ENCODE results near the gene IRF9.
A peak's percentile ranks its signal among the peaks of the same experiment; 100 is the strongest.

IRF9 gene

GRCh38 chr14:24160850-24161804 is at the start of gene IRF9:
Gene IRF9 (plus strand): TSS chr14:24161265. CDS start chr14:24162145, 880 bp downstream.
- peak; percentile 96 for DNase-seq

GRCh38 chr14:24113379-24113800 is 47.7 kb upstream of the IRF9 start:
- no peak for DNase-seq

- DNase-seq, result peak; percentile 95
Observed at GRCh38 chr14:24113801-24114531, 47.1 kb upstream of the IRF9 start.

- peak; percentile 100 for DNase-seq
Observed at GRCh38 chr14:24114532-24115421, 46.3 kb upstream of the IRF9 start, which contains the start of the genes DCAF11 and NRL. Gene DCAF11 (plus strand): TSS chr14:24114777. CDS start chr14:24115595, 818 bp downstream. Gene NRL (minus strand): TSS chr14:24114949. CDS start chr14:24082848, 32,101 bp downstream.

GRCh38 chr14:24115422-24116127 is 45.5 kb upstream of the IRF9 start:
- no peak for DNase-seq

- no peak for DNase-seq
Observed at GRCh38 chr14:24116128-24116814, 44.8 kb upstream of the IRF9 start.

- no peak for DNase-seq
Observed at GRCh38 chr14:24117179-24117578, 43.9 kb upstream of the IRF9 start.

- DNase-seq, result no peak
Observed at GRCh38 chr14:24119691-24120090, 41.4 kb upstream of the IRF9 start.

GRCh38 chr14:24121210-24121609 is 39.9 kb upstream of the IRF9 start:
- DNase-seq, result no peak

GRCh38 chr14:24122416-24122815 is 38.6 kb upstream of the IRF9 start:
- no peak for DNase-seq

GRCh38 chr14:24122898-24123297 is 38.2 kb upstream of the IRF9 start:
- no peak for DNase-seq

GRCh38 chr14:24123424-24124417 is 37.3 kb upstream of the IRF9 start:
- no peak for DNase-seq

- DNase-seq, result no peak
Observed at GRCh38 chr14:24126939-24127338, 34.1 kb upstream of the IRF9 start.

GRCh38 chr14:24127673-24128072 is 33.4 kb upstream of the IRF9 start:
- no peak for DNase-seq

GRCh38 chr14:24129410-24129998 is 31.6 kb upstream of the IRF9 start:
- no peak for DNase-seq

GRCh38 chr14:24130380-24130716 is 30.7 kb upstream of the IRF9 start, which contains the start of gene FITM1:
Gene FITM1 (plus strand): TSS chr14:24130659. CDS start chr14:24131564, 905 bp downstream.
- DNase-seq, result no peak

GRCh38 chr14:24130717-24131548 is 30.1 kb upstream of the IRF9 start:
- no peak for DNase-seq

GRCh38 chr14:24131549-24131966 is 29.5 kb upstream of the IRF9 start:
- no peak for DNase-seq
